CD4-positive, alpha-beta T cell treated with Interferon gamma for 1 hour (primary cell): ENCODE measurements around the gene GPR3.
A peak's percentile ranks its signal among the peaks of the same experiment; 100 is the strongest.

Experiments
- DNase-seq: peaks from one replicate; pipeline ENCODE4 v3.0.0-alpha.2; 2020

Gene GPR3

DNA sequence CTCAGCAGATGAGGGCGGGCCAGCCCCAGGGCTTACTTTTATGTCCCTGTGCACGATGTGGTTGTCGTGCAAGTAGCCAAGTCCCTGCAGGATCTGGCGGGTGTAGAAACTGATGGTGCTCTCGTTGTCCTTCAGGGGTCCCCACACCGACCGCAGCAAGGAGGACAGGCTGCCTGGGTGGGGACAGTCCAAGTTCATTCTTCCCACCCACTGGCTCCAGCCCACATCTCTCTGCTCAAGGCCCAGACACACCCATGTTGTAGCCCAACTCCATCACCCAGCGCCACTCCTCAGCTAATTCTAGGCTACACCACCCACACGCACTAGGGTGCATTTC lies 32.6 kb upstream of the GPR3 start:
- DNase-seq: no peak

GRCh38 chr1:27360159-27361043 lies 32.0 kb upstream of the GPR3 start:
- peak; percentile 41 for DNase-seq

DNA sequence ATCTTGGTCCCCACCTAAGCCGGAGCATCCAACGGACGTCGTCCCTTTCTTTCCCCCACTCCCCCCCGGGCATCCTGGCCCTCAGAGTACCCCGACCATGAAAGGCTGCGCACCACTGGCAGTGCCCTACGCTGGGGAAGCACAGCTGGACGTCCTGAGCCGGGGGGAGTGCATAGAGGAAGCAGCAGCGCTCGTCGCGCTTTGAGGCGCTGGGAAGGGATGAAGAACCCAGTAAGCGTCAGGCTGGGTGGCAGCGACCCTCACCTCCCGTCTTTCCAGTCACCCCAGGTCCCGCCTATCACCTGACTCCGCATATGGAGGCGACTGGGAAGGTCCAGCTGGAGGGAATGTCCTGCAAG lies 31.4 kb upstream of the GPR3 start:
- no peak for DNase-seq

- no peak for DNase-seq
Measured at GRCh38 chr1:27361553-27361952, 30.9 kb upstream of the GPR3 start.

DNA sequence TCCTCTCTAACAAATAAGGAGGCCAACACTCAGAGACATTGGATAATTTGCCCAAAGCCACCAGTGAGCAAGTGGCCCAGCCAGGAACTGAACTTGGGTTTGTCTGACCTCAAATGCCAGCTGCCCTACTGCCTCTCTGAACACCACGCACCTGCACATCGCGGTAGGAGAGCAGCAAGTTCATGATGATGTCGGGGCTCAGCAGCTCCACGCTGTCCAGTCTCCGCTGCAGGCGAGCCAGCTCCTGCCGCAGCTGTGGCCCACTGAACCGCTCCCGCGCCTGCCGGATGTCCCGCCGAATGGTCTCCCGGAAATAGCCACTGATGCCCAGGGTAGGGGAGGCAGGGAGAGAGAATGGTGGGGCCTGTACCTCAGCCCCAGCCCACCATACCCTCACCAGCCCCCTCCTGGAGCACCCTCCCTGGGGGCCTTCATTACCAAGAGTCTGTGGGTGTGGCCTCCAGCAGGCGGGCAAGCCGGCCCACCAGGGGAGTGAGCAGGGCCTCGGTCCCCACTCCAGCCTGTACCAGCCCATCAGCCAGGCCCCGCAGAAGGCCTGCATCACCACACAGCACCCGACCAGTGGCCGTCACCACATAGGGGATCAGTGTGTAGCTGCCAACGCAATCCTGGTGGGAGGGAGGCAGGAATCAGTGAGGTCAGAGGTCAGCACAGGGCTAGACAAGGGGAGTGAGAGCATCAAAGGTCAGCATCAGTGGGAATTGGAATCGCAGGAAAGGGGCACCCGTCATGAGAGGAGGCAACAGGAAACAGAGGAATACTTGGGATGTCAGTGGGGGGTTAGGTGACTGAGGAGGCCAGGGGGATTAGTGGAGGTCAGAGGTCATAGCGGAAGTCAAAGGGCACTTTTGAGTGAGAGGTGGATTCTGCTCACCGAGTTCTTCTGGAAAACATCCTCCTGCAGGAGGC lies 28.4 kb upstream of the GPR3 start:
- no peak for DNase-seq

GRCh38 chr1:27364696-27365371 lies 27.6 kb upstream of the GPR3 start:
- DNase-seq: no peak

DNA sequence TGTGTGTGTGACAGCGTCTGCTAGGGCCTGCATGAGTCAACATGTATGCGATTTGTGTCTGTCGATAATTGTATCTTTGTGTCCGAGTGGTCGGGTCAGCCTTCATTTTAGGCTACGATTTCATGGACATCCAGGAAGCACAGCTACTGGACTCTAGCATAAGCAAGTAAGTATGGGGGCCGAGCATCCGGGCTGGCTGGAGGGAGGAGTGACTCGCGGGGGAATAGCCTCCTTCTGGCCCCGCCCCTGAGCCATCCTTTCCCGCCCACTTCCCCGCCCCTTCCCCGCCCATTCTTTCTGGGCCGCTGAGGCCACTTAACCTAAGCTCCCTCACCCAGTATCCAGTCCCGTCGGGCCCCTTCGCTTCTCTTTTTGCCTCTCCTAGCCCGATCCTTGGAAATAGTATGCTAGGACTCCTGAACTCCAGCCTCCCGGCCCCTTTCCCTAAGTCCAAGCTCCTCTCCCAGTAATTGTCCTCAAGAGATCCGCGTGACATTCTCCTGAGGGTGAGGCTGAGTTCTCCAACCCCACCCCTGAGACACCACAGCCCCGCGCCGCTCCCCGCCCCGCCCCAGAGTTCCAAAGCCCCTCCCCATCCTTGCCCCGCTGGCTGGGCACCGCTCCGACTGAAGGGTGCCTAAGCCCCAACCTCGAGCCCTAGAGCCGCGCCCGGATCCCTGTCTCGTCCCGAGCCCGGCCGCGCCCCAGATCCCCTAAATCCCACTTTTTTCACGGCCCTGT lies 26.9 kb upstream of the GPR3 start:
- DNase-seq: peak; percentile 75

DNA sequence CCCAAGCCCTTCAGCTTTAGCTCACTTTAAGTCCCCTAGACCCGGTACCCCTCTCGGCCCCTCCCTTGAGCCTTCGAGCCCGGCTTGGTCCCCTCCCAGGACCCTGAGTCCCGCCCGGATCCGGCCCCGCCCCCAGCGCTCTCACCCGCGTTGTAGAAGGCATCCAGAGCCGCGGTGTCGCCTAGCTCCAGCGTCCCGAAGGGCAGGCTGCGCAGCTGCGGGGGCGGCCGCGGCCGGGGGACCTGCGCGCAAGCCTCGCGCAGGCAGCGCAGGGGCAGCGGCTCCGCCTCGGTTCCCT lies 26.4 kb upstream of the GPR3 start:
- peak; percentile 63 for DNase-seq

DNA sequence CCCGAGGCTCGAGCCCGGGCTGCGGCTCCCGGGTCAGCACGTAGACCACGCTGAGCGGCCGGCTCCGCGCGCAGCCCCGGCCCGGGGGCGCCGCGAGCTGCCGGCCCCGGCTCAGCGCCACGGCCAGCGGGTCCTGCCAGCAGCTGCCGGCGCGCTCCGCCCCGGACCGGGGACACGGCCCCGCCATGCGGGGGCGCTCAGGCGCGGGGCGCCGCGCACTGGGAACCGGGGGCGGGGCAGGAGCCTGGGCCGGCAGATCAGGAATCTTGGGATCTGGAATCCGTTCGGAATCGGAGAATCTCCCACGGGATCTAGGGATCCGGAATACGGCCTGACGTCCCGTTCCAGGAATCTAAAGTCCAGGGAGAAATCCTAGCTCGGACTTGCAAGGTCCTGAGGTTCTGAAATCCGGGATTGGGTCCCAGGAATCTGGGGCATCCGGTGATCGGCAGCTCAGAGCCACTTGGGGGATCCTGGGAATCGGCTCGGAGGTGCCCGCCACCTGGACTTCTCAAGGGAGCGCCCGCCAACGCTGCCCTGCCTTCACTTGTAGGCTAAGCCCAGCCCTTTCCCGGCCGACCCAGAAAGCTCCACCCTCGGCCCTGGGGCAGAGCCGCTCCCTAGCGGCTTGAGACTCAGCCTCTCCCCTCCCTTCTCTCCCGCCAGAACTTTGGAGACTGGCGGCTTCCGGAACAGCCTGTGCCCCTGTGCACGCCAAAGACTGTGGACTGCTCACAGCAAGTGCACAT lies 25.8 kb upstream of the GPR3 start, which contains the start of gene MAP3K6:
TSS of gene MAP3K6 (minus strand) at position 551 of the 749 bp plus-strand sequence. CDS start at position 187, 364 bp downstream.
- no peak for DNase-seq

DNA sequence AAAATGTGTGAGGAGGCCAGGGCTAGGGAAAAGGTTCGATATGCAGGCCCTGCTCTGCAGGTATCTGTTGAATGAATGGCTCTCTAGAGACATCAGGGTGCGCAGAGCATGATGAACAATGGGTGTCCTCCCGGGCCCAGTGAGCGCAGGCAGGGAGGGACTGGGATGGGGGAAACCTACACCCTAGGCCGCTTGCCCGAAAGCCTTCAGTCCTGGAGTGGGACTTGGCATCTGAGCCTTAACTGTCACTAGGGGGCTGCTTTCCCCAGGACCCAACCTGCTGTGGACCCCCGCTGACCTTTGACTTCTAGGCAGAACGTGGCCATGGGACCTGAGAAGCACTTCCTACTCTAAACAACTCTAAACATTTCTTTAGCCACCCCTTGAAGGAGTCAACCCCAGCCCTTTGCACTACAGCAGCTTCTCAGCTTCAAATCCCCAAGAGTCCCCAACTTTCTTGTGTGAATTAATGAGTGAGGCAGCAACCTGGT lies 25.2 kb upstream of the GPR3 start:
- no peak for DNase-seq

GRCh38 chr1:27368869-27369582 lies 23.4 kb upstream of the GPR3 start:
- DNase-seq: peak; percentile 22

DNA sequence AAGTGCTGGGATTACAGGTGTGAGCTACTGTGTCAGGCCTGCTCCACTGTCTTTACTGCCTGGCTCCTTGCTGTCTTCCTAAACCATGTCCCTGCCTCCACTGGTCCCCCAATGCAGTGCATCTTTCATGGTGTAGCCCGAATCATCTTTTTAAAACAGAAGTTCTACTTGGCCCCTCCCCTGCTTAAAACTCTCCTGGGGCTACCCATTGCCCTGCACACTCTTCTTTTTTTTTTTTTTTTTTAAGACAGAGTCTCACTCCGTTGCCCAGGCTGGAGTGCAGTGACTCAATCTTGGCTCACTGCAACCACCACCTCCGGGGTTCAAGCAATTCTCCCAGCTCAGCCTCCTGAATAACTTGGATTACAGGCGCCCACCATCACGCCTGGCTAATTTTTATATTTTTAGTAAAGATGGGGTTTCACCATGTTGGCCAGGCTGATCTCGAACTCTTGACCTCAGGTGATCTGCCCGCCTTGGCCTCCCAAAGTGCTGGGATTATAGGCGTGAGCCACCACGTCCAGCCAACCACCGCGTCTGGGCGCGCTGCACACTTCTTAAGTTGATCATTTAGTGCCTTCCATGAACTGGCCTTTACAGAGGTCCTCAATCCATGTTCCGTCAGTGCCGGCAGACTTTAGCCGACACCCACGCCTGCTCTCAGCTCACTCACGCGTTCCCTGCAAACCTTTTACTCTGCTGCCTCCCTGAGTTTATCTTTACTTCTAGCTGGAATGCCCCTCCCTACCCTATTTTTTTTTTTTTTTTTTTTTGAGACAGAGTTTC lies 20.2 kb upstream of the GPR3 start:
- DNase-seq: no peak

DNA sequence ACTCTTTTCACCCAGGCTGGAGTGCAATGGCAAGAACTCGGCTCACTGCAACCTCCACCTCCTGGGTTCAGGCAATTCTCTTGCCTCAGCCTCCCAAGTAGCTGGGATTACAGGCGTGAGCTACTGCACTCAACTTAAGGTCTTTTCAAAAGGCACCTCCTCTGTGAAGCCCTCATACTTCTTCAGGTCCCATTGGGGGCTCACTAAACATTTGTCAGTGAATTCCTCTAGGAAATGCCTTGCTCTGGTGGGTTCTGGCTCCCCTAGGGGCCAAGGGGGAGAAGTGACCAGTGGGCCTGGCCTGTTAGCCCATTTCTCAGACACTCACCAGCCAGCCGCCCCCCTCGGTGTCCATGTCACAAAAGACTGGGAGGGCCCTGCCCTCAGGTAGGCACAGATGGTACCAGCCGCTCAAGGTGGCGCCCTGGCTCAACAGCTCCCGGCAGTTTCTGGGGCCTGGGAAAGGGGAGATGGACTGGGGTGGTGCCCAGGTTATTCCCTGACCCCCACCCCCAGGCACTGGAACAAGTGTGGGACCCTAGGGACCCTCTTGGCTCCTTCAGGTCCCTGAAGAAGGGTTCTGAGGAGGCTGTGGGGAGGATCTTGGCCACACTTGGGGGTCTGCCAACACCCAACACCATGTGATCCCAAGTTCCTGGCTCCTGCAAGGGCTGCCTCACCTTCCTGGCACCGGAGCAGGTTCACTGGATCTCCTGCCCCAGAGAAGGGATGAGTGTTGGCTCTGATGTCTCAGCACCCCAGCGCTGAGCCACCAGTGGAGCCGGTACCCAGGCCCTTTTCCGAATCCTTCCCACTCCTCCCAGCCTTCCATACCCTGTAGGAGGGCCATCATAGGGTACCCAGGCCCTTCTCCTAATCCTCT lies 19.4 kb upstream of the GPR3 start:
- DNase-seq: no peak

DNA sequence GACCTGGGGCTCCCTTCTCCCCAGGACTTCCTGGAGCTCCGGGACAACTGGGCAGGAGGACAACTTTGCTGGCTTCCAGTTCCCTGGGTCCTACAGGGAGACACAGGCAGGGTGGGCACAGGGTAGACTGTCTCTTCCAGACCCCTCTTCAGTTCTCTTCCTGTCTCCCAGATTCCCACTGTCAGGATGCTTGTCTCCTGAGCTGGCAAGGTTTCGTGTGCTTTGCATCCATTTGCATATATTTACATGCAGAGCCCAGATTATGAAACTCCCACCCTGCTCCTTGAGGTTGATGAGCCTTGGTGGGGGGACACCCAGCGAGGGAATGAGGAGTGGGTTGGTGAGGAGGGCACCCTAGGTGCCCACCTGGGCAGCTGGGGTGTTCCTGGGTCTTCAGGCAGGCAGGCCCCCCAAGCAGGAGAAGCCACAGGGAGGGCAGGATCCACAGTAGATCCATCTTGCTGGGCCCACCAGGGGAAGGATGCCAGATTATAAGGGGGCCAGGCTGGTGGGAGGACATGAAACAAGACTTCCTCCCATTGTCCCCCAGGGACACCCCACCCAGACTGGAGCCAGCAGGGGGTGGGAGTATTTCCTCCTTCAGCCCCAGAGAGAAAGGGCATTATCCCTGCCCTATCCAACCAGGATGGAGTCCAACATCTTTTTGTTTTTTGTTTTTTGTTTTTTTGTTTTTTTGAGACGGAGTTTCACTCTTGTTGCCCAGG lies 17.9 kb upstream of the GPR3 start, which contains the start of gene FCN3:
TSS of gene FCN3 (minus strand) at position 463 of the 725 bp plus-strand sequence. CDS start at position 457, 6 bp downstream.
- DNase-seq: no peak

GRCh38 chr1:27377760-27378495 lies 14.5 kb upstream of the GPR3 start:
- DNase-seq: no peak

DNA sequence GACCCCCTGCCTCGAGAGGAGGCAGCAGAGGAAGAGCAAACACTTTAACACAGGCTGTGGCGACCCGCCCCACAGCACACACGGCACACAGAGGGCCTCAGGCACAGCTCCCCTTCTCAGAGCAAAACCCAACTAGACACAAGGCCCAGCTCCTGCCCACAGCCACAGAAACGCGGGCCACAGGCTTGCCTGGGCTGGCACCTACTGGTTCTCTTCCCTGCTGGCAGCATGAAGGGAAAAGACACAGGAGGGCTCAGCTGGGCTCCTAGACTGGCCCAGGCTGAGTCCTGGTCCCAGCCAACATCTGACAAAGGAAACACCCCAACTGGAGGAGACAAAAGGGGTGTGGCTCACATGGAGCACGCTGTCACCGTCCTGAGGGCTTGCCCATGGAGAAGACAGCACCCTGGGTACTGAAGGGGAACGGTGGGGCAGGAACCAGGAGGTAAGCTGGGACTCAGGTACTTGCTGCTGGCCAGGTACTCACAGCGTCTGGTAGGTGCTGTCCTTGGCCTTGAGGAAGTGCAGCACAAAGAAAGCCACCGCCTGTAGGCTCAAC lies 12.8 kb upstream of the GPR3 start:
- DNase-seq: no peak

DNA sequence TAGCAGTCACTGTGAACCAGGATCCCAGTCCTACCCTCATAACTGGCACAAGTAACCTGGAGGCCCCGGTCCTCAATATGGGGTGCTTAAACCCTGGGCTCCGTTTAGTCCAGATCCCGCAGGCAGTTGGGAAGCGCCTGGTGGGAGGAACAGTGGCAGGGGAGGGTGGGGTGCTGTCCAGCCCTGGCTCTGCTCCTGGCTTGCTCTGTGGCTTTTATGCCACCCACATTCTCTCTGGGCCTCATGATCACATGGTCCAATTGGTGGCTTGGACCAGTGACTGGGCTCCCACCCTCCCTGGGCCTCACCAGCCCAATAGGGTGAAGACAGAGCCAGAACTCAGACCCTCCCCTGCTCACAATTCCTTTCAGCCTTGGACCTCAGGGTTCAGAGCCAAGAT lies 12.2 kb upstream of the GPR3 start:
- no peak for DNase-seq
